GM19397 (cell line): ENCODE data around the gene IL1F10.

Experiments used
- ATAC-seq: cut with Tn5 transposase; IDR thresholded peaks from one replicate; pipeline ENCODE4 v1.9.1; 2021; ENCODE audit warnings: mild to moderate bottlenecking, moderate library complexity; ENCODE audit not compliant: unreplicated experiment

IL1F10 gene, protein sequence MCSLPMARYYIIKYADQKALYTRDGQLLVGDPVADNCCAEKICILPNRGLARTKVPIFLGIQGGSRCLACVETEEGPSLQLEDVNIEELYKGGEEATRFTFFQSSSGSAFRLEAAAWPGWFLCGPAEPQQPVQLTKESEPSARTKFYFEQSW

DNA sequence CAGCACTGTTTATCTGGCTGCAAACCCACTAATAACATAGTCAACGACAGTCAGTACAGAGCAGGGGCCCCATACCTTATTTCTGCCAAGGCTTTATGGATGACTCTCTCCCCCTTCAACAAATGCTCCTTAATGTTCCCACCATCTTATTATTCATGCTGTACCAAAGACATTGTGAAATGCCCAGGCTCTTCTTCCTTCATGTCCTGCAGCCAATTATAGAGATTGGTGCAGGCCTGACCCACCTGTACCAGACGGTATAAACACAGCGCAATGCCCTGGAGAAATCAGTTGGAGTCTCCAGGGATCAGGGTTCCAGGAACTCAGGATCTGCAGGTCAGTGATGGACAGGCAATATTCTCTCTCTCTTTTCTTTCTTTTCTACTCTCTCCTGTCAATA, at the start of gene IL1F10:
Gene IL1F10 (plus strand): TSS at position 290 of the 400 bp plus-strand sequence. CDS start 4,769 bp downstream, outside the sequence.
- ATAC-seq, result no peak

DNA sequence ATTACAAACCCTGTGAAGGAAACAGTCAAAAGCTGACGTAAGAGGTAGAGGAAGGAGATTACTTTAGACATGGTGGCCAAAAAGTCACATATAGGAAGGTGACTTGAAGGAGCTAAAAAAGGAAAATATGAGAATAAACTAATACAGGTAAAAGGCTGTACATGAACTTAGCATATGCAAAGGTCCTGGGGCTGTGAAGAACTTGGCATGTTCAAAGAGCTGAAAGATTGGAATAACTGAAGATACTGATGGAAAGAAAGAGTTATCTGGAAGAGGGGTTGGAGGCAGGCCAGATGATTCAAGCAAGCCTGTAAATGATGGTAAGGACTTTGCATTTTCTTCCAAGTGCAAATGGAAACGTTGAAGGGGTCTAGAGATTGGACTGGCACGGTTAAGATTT, 49.3 kb upstream of the IL1F10 start:
- no peak for ATAC-seq

- no peak for ATAC-seq
These were observed 46.5 kb upstream of the IL1F10 start for GRCh38 chr2:113021312-113021711.

- ATAC-seq, result no peak
These were observed 43.0 kb upstream of the IL1F10 start for GRCh38 chr2:113024764-113025163.

DNA sequence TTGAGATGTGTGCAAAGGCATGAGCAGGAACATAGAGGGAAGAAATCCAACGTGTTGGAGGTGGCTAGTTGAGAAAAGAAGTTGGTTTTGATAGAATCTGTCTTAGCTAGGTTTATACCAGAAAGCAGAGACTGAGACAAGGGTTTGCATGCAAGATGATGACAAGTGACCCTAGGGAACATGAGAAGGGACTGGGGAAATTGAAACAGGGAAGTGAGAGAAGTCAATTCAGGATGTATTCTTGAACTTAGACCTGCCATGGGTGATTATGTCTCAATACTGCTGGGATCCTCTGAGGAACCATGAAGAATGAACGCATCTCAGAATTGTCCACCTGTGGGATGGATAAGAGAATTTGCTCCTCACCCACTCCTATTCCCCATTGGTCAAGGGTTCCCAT, 42.0 kb upstream of the IL1F10 start:
- ATAC-seq, result no peak

- no peak for ATAC-seq
These were observed 40.1 kb upstream of the IL1F10 start for GRCh38 chr2:113027691-113028090.

DNA sequence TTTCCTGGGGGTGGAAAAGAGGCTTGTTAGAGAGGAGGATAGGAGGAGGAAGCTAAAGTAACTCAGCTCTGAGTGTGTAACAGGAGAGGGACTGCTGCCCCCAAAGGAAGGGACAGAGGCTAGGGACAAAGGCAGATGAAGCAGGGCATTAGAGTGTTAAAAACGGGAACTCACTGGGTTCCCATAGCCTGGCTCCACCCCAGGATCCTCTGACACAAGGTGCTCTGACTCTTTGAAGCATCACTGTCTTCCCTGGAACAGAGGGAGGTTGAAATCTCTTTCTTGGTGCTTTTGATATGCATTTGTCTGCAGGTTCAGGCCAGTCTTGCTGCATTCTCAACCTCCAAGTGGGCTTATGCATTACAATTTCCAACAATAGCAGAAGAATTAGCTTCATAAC, 39.7 kb upstream of the IL1F10 start:
- ATAC-seq, result no peak

- no peak for ATAC-seq
These were observed 35.0 kb upstream of the IL1F10 start for GRCh38 chr2:113032737-113033136.

DNA sequence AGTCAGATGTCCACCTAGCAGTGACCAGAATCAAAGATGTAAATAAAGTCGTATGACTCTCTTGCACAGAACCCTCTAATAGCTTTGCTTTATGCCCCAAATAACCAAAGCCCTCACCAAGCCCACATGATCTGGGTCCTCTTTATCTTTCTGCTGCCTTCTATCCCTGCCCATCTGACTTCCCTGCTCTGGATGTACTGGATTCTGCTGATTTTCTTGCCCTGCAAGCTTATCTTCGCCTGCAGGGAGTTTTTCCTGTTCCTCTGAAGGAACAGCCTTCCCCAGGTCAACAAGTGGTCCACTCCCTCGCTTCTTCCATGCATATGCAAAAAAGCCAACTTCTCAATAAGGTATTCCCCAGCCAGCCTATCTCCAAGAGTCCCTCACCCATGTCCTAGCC, 33.8 kb upstream of the IL1F10 start:
- ATAC-seq, result no peak

- no peak for ATAC-seq
These were observed 31.0 kb upstream of the IL1F10 start for GRCh38 chr2:113036763-113037162.

DNA sequence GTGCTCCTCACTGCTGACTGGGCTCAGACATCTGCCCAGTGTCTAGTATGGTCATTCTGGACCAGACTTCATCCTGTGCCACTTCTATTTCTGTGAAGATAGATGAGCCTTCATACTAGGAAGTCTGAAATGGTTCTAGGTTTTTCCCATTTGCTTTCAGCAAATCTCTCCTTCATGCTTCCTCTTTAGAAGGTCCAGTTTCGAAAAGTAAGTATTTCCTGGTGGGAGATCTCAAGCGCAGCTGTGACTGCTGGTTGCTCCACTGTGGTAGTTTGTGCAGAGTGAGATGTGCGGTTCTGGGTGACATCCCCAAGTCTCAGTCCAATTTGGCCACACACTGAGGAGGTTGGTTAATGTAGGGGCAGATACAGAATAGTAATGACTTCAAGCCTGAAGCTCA, 29.5 kb upstream of the IL1F10 start:
- no peak for ATAC-seq

DNA sequence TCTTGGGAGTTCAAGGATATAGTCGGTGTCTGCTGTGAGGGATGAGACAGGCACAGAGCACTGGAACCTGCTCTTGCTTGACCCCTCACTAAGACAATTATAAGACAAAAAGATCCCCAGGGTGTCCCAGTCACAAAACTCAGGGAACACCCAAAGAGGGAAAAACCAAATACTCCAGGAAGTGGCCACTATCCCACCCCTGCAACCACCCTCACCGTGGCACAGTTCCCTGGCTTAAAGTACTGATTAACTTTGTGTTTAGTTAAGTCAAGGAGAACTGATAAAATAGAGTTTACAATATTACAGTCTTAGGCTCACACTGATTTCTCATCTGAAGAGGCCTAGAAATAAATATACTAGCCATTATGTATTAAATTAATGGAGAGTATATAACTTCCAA, 28.6 kb upstream of the IL1F10 start:
- ATAC-seq, result no peak

GRCh38 chr2:113039719-113040118, 28.1 kb upstream of the IL1F10 start:
- no peak for ATAC-seq

DNA sequence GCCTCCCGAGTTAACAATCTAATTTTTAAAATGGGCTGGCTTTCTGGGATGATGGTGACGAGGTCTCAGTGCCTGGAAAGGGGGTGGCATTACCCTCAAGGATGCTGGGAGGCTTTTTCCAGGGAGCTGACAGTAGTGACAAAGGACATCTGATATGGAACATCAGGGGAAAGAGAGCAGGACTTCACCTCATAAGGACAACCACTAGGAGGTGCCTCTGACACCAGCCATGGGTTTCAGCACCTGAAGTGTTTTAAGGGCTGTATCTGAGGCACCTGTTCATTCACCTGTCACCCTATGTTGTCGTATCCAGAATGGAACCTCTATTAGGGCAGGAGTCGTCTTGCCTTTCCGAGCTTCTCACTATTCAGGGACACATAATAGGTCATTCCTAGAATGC, 25.9 kb upstream of the IL1F10 start:
- no peak for ATAC-seq

DNA sequence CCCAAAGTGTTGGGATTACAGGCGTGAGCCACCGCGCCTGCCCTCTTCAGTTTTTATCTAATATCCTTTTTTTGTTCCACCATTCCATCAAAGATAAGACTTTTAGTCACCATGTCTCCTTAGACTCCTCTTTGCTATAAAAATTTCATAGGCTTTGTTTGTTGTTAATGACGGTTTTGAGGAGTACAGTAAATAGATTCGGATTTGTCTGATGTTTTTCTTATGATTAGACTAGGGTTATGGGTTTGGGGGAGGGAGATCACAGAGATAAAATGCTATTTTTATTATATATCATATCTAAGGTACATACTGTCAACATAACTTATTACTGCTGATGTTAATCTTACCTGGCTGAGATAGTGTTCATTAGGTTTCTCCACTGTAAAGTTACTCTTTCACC, 21.3 kb upstream of the IL1F10 start:
- ATAC-seq, result no peak

DNA sequence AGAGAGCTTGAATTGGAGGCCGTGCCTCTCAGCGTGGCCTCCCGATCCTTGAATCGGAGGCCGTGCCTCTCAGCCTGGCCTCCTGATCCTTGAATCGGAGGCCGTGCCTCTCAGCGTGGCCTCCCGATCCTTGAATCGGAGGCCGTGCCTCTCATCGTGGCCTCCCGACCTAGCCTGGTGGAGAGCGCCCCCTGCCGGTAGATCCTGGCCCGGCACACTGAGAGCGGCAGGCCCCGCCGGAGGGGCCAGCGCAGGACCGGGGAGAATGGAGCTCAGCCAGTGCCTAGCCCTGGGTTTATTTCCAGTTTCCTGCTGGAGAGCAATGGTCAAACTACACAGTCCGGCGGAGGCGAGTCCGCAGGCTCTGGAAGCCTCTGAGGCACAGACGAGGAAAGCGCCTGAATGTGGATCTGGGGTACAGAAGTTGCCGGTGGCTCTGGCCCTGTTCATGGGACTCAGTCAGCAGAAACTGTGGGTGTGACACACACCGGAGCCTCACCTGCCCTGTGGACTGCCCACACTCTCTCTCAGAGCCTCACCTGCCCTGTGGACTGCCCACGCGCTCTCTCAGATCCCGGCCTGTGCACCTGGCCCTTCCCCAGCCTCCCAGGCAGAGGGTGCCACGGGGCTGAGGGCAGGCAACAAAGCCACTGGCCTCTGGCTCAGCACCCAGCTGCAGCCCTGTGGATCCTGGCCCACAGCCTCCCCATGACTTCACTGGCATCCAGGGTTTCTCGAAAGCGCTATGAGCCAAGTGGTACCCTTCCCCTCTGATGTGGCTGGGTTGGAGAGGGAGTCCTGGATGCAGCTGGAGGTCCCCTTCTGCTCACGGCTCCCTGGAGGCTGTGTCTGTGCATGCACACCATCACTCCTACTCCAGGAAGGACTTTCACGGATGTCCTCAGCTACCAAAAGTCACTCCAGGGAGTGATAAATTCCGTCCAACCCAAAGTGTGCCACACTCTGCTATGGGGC, 16.6 kb upstream of the IL1F10 start:
- ATAC-seq, result no peak

DNA sequence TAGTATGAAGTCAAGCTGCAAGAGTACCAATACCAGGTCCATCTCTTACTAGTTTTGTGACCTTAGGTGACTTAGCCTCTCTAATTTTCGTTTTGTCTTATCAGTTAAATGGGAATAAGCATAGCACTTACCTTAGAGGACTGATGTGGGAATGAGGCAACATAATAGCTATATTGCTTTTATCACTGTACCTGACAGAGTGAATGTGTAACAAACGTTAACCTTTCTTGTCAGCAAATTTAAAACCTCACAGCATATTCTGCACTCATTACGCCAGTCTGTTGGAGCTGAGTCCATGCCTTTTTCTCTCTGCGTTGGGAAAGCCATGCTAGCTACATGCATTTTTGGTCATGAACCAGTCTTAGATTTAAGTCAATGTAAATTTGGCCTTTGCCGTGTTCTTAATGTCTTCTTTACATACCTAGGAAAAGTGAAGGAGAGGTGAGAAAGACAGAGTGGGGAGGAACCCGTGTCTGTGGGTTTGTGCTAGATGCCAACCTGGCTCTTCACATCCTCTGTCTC, 15.3 kb upstream of the IL1F10 start, which contains the start of gene IL36B:
Gene IL36B (minus strand): TSS at position 472 of the 522 bp plus-strand sequence.
- no peak for ATAC-seq

DNA sequence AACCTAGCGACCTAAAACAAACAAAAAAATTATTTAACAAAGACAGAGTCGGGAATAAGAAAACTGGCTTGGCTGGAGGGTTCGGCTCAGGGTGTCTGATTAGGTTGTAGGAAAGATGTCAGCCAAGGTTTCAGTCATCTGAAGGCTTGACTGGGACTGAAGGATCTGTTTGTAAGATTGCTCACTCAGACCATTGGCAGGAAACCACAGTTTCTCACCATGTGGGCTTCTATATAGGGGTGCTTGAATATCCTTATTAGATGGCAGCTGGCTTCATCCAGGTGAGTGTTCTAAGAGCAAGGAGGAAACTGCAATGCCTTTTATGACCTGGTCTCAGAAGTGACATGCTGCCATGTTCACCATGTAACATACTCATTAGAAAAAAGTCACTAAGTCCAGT, 14.1 kb upstream of the IL1F10 start:
- ATAC-seq, result no peak

DNA sequence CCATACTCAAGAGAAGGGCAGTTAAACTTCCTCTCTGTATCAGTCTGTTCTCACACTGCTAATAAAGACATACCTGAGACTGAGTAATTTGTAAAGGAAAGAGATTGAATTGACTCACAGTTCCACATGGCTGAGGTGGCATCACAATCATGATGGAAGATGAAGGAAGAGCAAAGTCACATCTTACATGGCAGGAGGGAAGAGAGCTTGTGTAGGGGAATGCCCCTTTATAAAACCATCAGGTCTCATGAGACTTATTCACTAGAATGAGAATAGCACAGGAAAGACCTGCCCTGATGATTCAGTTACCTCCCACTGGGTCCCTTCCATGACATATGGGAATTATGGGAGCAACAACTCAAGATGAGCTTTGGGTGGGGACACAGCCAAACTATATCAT, 13.7 kb upstream of the IL1F10 start:
- no peak for ATAC-seq

- ATAC-seq, result no peak
These were observed 11.2 kb upstream of the IL1F10 start for GRCh38 chr2:113056521-113056920.

GRCh38 chr2:113057117-113057516, 10.7 kb upstream of the IL1F10 start:
- ATAC-seq, result no peak

DNA sequence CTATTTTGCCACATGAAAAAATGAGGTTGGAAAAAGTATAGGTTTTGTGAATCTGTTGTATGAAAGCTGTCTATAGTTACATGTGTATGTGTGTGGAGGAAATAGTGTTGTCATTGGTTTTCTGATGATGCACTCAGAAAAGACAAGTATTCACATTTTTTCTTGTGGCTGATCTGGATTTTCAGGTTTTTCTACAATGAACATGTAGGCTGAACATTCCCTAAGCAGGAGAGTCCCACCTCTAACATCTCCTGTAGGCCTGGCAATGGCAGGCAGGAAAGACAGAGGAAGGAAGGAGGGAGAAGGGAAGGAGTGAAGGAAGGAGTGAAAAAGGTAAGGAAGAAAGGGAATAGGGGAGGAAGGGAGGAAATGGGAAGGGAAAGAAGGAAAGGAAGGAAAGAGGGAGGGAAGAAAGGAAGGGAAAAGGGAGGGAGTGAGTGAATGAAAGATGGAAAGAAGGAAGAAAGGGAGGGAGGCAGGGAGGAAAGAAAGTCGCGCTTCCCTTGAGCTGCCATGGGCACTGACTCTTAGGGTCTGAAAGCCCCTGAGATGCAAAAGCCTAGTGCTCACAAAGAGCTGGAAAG, 9.3 kb upstream of the IL1F10 start:
- no peak for ATAC-seq
